NCI-H146 treated with DMSO at 0.1 percent for 48 hours (cell line): ENCODE data around the gene TTC1.

Source experiments
- DNase-seq: peaks from one replicate; lab custom pipeline; 2025; ENCODE audit not compliant: unreplicated experiment; lab: John Stamatoyannopoulos, UW

Gene TTC1

GRCh38 chr5:160082614-160083500 lies 73.9 kb downstream of the TTC1 start:
- no peak for DNase-seq

GRCh38 chr5:160083501-160083900 lies 74.6 kb downstream of the TTC1 start:
- no peak for DNase-seq

DNA sequence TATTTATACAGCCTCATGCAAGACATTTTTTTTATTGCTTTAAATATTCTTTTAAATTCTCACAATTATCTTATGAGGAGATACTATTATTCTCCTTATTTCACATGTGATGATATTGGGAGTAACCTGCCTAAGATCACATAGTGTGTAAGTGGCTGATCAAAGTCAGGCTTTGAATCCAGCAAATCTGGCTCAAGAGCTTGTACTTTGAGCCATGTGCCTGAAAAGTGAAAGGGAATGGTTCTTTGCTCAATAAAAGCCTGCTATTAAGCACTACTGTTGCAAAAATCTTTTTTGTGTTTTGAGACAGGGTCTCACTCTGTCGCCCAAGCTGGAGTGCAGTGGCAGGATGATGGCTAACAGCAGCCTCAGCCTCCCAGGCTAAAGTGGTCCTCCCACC lies 75.2 kb downstream of the TTC1 start:
- DNase-seq: no peak

DNA sequence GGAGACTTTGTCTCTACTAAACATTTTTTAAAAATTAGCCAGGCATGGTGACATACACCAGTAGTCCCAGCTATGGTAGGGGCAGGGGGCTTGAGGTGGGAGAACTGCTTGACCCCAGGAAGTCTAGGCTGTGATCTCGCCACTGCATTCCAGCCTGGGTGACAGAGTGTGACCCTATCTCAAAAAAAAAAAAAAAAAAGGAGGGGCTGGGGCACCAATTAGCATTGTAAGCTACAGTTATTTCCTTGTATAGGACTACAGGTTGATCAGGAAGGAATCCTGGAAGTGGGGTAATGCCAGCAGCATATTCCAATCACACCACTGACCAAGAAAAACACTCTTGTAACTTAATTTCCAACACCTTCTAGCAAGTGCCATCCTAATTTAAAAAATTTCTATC lies 78.3 kb downstream of the TTC1 start:
- DNase-seq: no peak

GRCh38 chr5:160088805-160089204 lies 79.9 kb downstream of the TTC1 start:
- DNase-seq: no peak

- no peak for DNase-seq
Observed at GRCh38 chr5:160089531-160089930, 80.6 kb downstream of the TTC1 start.

GRCh38 chr5:160090059-160090458 lies 81.1 kb downstream of the TTC1 start:
- no peak for DNase-seq

DNA sequence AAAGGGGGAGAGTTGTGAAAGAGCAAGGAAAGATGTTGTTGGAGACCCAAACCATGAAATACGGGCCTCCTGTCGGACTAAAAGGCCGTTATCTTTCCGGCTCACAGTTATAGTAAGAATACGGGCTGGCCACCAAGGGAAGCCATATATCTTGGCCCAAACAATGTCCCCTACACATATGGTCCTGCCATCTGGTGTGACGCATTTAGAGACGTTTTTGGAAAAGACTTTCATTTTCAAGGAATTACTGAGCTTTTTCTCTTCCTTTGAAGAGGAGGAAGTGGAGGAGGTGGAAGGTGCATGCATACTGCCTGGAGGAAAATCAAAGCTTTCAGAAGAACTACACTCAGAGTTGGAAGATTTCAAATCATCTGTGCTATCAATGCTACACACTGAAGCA lies 83.6 kb downstream of the TTC1 start:
- no peak for DNase-seq

- no peak for DNase-seq
Observed at GRCh38 chr5:160092960-160093707, 84.2 kb downstream of the TTC1 start.

- DNase-seq: no peak
Observed at GRCh38 chr5:160096178-160096577, 87.2 kb downstream of the TTC1 start.

GRCh38 chr5:160097991-160098390 lies 89.1 kb downstream of the TTC1 start:
- no peak for DNase-seq

DNA sequence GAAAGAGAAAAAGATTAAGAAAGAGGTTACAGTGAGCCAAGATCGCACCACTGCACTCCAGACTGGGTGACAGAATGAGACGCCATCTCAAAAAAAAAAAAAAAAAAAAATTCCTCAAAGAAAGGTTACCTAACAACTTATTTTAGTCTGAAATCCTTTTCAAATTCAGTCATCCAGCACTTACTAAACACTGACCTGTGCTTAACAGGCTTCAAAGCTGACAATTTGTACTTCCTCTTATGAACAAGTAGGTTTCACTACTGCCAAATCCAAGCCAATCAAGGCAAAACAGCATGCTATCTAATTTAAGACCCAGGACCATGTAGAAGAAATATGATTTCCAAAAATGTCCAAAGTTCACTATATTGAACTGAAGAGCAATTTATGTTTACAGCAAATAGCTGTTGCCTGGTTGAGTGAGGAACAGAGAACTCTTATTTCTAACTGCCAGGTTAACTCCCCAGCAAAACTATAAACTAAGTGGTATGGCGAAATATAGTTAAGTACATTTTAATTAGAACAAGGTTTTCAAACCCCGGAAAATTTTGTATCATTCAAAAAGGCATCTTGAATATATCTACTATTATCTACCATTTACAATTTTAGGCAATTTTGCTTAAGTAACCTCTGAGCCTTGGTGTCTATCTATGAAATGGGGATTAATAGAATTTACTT lies 96.9 kb downstream of the TTC1 start:
- no peak for DNase-seq

DNA sequence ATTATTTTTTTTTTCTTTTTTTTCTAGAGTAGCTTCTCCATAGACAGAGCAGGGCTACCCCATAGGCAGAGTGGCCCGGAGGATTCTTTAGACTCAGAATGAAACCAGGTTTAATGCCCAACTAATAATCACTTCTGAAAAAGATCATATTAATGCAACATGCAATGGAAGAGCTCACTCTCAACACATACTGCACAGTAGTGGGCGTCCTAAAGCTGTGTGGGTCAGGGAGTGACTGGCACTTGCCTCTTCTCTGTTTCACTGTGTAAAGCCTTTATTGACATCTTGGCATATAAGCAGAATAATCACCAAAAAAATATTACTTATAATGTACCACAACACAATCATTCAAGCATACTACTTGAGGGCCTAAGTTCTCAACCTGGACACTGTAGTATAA lies 99.2 kb downstream of the TTC1 start:
- no peak for DNase-seq
